Erythroblast (primary cell): ENCODE data around the gene SLC44A1.
A peak's percentile ranks its signal among the peaks of the same experiment; 100 is the strongest.

ENCODE experiments used
- GATA1 ChIP-seq: IDR thresholded peaks from 2 replicates; pipeline ENCODE4 v1.6.1; 2011; ENCODE audit warnings: low read depth, mild to moderate bottlenecking, control low read depth, low read length, moderate library complexity
- POLR2A ChIP-seq: IDR thresholded peaks from 2 replicates; pipeline ENCODE4 v1.6.1; 2011; ENCODE audit warnings: mild to moderate bottlenecking, low read length

DNA sequence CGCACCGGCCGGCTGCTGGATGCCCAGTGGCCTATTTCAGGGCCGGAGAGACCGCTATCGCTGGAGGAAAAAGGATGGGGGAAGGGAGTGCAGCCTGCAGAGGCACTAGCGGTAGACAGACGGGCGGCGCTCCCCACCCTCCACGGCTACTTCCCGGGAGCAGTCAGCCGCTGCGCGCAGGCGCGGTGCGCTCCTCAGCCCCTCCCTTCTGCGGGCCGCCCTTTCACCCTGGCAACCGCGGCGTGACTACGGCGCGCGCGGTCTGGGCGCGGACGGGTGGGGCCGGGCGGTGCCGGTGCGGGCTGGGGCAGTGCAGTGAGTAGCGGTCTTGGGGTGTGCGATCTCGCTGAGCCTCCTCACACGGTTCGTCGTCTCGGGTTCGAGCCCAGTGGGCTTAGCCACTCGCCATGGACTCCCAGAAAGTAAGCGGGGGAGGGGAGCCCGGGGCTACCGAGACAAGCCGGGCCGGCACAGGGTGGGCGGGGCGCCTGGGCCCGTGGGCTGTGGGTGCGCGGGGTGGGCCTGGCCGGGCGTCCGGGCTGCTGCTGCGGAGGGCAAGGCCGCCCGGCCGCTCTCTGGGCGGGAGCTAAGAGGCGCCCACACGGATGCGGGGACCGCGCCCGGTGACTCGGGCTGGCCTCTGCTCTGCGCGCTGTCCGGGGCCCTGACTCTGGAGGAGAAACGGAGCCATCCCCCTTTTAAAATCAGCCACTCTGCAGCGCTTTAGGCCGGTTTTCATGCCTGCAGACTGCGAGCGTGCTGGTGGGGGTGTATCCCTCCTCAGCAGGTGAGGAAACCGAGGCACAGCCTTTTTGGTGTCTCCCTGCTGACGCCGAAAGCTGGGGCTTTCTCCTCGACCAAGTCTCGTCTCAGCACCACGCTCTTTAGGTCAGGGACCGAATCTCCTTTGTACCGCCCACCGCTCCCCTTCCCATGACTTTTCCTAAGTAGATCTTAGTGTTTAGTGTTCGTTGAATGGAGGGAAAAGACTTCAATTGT is 203.7 kb downstream of the SLC44A1 start, which contains the start of gene FSD1L:
- TF ChIP-seq GATA1 (no peak), POLR2A (peak; percentile 75)
